Measurements from ENCODE around the gene ZNF440.
"Not testable (repeated sequence)": the region's sequence is repeated elsewhere in the genome, so short reads cannot be mapped to it uniquely, and the experiment has no call there.

ZNF440 gene

DNA sequence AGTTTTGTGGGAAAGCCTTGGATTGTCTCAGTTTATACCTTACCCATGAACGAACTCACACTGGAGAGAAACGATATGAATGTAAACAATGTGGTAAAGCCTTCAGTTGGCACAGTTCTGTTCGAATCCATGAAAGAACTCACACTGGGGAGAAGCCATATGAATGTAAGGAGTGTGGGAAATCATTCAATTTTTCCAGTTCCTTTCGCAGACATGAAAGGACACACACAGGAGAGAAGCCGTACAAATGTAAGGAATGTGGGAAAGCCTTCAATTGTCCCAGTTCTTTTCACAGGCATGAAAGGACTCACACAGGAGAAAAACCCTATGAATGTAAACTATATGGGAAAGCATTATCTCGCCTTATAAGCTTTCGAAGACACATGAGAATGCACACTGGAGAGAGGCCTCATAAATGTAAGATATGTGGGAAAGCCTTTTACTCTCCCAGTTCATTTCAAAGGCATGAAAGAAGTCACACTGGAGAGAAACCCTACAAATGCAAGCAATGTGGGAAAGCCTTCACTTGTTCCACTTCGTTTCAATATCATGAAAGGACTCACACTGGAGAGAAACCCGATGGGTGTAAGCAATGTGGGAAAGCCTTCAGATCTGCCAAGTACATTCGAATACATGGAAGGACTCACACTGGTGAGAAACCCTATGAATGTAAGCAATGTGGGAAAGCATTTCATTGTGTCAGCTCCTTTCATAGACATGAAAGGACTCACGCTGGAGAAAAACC is 7.5 kb upstream of the ZNF440 start:
- Mint-ChIP-seq H3K36me3 (peaks cover 22% of the 10 kb centered on the region), H3K27me3 (no peaks in the 10 kb centered on the region), H3K9me3 (peaks cover 5% of the 10 kb centered on the region), H3K4me1 (no peaks in the 10 kb centered on the region), H3K27ac (no peak overlapping the region), H3K4me3 (no peak overlapping the region)

- Mint-ChIP-seq H3K4me1 (no peaks in the 10 kb centered on the region), H3K27me3 (no peaks in the 10 kb centered on the region), H3K27ac (no peak overlapping the region), H3K4me3 (no peak overlapping the region), H3K36me3 (peaks cover 22% of the 10 kb centered on the region), H3K9me3 (peaks cover 5% of the 10 kb centered on the region)
Measured at GRCh38 chr19:11807099-11807380, 7.0 kb upstream of the ZNF440 start.

DNA sequence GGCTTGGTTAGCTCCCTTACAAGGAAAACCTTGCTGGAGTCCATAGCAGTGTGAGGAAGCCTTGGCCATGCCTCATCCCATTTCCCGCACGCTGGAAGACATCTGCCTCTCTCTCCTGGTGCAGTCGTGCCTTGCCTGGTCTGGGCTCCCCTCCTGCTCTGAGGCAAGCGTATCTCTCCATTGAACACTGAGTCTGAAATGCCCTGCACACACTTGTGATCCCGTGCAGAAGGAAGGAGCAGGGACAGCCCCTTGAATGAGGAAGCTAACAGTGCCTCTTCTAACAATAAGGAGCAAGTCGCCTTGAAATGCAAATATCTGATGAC is 407 bp upstream of the ZNF440 start:
- H3K4me1 Mint-ChIP-seq, result peaks cover 33% of the 10 kb centered on the region
- no peaks in the 10 kb centered on the region for H3K27me3 Mint-ChIP-seq
- peak overlapping the region; percentile 79 for H3K27ac Mint-ChIP-seq
- no peaks in the 10 kb centered on the region for H3K9me3 Mint-ChIP-seq
- peak overlapping the region; percentile 90 for H3K4me3 Mint-ChIP-seq
- H3K36me3 Mint-ChIP-seq, result peaks cover 6% of the 10 kb centered on the region

DNA sequence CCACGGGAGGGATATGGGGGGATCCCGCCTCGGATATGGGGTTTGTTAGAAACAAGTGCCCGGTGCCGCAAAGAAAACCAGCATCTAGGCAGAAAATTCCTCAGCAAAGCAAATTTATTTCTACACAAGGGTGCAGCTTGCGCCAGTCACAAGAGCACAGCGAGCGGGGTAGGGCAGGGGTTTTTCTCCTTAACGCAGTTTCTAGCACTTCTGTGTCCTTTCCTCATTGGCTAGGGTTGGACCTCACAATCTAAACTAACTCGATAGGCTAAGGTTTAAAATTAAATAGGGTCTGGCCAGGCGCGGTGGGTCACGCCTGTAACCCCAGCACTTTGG is 595 bp downstream of the ZNF440 start:
- Mint-ChIP-seq H3K36me3 (peaks cover 6% of the 10 kb centered on the region), H3K27me3 (no peaks in the 10 kb centered on the region), H3K9me3 (no peaks in the 10 kb centered on the region), H3K4me1 (peaks cover 33% of the 10 kb centered on the region), H3K27ac (no peak overlapping the region), H3K4me3 (peak overlapping the region; percentile 90)

- peaks cover 27% of the 10 kb centered on the region for H3K36me3 Mint-ChIP-seq
- no peak overlapping the region for H3K4me3 Mint-ChIP-seq
- peaks cover 5% of the 10 kb centered on the region for H3K9me3 Mint-ChIP-seq
- peaks cover 9% of the 10 kb centered on the region for H3K4me1 Mint-ChIP-seq
- H3K27me3 Mint-ChIP-seq, result no peaks in the 10 kb centered on the region
- peak overlapping the region; percentile 68 for H3K27ac Mint-ChIP-seq
Measured at GRCh38 chr19:11821474-11822109, 7.5 kb downstream of the ZNF440 start.

DNA sequence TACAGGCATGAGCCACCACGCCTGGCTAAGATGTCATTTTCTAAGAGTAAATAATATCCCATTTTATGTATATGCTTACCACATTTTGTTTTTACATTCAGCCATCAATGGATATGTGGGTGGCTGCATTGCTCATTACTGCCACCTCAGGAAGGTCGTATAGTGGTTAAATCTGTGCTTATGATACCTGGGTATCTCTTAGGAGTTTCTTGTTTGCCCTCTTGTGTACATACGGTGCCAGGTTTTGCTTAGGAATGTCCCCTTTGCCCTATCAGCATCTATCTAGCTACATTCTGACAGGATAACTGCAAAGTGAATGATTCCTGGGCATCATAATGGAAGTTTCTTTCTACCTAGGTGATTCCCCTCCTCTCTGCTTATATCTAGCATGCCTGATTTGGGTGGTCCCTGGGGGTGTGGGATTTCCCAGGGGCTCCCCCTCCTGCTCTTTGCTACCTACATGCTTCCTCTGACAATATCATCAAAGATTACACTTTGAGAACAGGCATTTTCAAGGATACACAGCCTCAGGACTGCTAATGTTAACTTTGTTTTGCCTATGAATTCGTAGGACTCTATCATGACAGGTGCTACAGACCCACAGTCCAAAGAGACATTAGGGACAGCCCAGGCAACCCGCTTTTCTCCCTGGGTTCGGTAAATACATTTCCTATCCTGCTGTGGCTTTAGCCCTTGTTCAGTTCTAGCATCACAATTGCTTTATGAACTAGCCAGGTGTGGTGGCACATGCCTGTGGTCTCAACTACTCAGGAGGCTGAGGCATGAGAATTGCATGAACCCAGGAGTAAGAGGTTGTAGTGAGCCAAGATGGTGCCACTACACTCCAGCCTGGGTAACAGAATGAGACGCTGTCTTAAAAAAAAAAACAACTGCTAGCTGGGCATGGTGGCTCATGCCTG is 15.1 kb downstream of the ZNF440 start:
- not testable (repeated sequence) for H3K4me1 Mint-ChIP-seq, H3K4me3 Mint-ChIP-seq, H3K27ac Mint-ChIP-seq, H3K27me3 Mint-ChIP-seq
- Mint-ChIP-seq H3K36me3 (peaks cover 61% of the 10 kb centered on the region), H3K9me3 (peaks cover 11% of the 10 kb centered on the region)

DNA sequence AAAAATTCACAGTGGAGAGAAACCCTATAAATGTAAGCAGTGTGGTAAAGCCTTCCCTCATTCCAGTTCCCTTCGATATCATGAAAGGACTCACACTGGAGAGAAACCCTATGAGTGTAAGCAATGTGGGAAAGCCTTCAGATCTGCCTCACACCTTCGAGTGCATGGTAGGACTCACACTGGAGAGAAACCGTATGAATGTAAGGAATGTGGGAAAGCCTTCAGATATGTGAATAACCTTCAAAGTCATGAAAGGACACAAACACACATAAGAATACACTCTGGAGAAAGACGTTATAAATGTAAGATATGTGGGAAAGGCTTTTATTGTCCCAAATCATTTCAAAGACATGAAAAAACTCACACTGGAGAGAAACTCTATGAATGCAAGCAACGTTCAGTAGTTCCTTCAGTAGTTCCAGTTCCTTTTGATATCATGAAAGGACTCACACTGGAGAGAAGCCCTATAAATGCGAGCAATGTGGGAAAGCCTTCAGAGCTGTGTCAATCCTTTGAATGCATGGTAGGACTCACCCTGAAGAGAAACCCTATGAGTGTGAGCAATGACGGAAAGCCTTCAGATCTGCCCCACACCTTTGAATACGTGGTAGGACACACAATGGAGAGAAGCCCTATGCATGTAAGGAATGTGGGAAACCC is 18.3 kb downstream of the ZNF440 start:
- H3K9me3 Mint-ChIP-seq, result peaks cover 11% of the 10 kb centered on the region
- peaks cover 55% of the 10 kb centered on the region for H3K36me3 Mint-ChIP-seq
- no peak overlapping the region for H3K27ac Mint-ChIP-seq
- no peaks in the 10 kb centered on the region for H3K4me1 Mint-ChIP-seq
- H3K4me3 Mint-ChIP-seq, result no peak overlapping the region
- no peaks in the 10 kb centered on the region for H3K27me3 Mint-ChIP-seq

- peaks cover 12% of the 10 kb centered on the region for H3K9me3 Mint-ChIP-seq
- H3K4me3 Mint-ChIP-seq, result no peak overlapping the region
Measured at GRCh38 chr19:11833541-11833940, 19.5 kb downstream of the ZNF440 start.

DNA sequence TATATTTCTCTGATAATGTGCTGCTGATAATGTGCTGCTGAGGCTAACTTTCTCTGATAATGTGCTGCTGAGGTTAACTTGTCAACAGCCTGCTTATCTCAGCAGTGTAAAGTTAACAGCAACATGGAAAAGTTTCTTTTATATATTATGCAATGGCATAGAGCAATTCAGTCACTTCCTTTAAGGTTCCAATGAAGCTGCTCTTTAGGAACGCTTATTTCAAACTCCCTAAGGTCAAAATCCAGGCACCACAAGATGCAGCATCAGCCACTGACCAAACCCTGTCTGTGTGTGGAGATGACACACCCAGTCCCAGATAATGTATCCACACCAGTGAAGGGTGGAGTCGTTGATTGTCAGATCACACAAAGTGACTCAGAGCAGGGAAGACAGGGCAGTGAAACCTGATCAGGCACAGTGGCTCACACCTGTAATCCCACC is 21.6 kb downstream of the ZNF440 start:
- not testable (repeated sequence) for H3K4me1 Mint-ChIP-seq, H3K4me3 Mint-ChIP-seq, H3K27ac Mint-ChIP-seq, H3K27me3 Mint-ChIP-seq
- Mint-ChIP-seq H3K9me3 (peaks cover 11% of the 10 kb centered on the region), H3K36me3 (peaks cover 33% of the 10 kb centered on the region)

More at GRCh38 chr19:11833541-11833940, 19.5 kb downstream of the ZNF440 start:
- Mint-ChIP-seq H3K4me1 (no peaks in the 10 kb centered on the region), H3K36me3 (peaks cover 48% of the 10 kb centered on the region), H3K27ac (no peak overlapping the region), H3K27me3 (no peaks in the 10 kb centered on the region)

- Mint-ChIP-seq H3K4me1 (peaks cover 10% of the 10 kb centered on the region), H3K27me3 (no peaks in the 10 kb centered on the region), H3K9me3 (peaks cover 5% of the 10 kb centered on the region), H3K4me3 (no peak overlapping the region), H3K27ac (no peak overlapping the region), H3K36me3 (peaks cover 1% of the 10 kb centered on the region)
Measured at GRCh38 chr19:11843722-11844121, 29.6 kb downstream of the ZNF440 start.

GRCh38 chr19:11847615-11848014 is 33.5 kb downstream of the ZNF440 start:
- not testable (repeated sequence) for H3K27ac Mint-ChIP-seq, H3K27me3 Mint-ChIP-seq, H3K36me3 Mint-ChIP-seq, H3K9me3 Mint-ChIP-seq, H3K4me3 Mint-ChIP-seq
- peaks cover 33% of the 10 kb centered on the region for H3K4me1 Mint-ChIP-seq

DNA sequence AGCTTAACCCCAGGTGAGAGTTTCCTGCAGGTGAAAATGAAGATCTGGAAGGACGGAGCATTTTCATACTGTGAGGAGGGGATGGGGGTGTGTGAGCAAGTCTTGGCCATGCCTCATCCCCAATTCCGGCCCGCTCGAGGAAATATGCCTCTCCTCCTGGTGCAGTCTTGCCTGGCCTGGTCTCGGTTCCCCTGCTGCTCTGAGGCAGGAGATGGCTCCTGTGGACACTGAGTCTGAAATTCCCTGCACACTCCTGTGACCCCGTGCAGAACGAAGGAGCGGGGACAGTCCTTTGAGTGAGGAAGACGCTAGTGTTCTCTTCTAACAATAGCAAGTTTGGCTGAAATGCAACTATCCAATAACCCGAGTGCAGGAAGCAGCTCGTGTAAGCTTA is 34.1 kb downstream of the ZNF440 start:
- H3K9me3 Mint-ChIP-seq, result no peaks in the 10 kb centered on the region
- H3K27me3 Mint-ChIP-seq, result no peaks in the 10 kb centered on the region
- peak overlapping the region; percentile 87 for H3K4me3 Mint-ChIP-seq
- peak overlapping the region; percentile 71 for H3K27ac Mint-ChIP-seq
- H3K36me3 Mint-ChIP-seq, result peaks cover 10% of the 10 kb centered on the region
- peaks cover 33% of the 10 kb centered on the region for H3K4me1 Mint-ChIP-seq

- H3K27me3 Mint-ChIP-seq, result no peaks in the 10 kb centered on the region
- peaks cover 33% of the 10 kb centered on the region for H3K4me1 Mint-ChIP-seq
- no peaks in the 10 kb centered on the region for H3K9me3 Mint-ChIP-seq
- peaks cover 10% of the 10 kb centered on the region for H3K36me3 Mint-ChIP-seq
- H3K27ac Mint-ChIP-seq, result peak within 1 kb of the TSS; percentile 83
- peak within 1 kb of the TSS; percentile 87 for H3K4me3 Mint-ChIP-seq
Measured at GRCh38 chr19:11848594-11849469, 34.8 kb downstream of the ZNF440 start, which contains the start of gene ZNF439. Gene ZNF439, plus strand, starts transcription at chr19:11848726. Its CDS starts 142 bp downstream, at chr19:11848868.

DNA sequence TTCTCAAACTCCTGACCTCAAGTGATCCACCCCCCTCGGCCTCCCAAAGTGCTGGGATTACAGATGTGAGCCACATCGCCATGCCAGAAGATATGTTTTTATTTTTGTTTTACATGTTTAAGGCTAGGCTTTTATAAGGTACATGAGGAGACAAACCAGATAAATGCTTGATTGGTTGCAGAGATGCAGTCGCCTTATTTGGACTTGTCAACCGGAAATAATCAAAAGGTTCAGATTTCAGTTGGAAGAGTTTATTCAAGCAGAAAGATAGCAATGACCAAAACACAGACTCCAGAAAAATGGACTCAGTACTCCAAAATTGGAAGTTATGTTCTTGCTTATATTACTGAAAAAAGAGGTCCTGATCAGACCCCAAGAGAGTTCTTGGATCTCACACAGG is 36.2 kb downstream of the ZNF440 start:
- Mint-ChIP-seq H3K36me3 (peaks cover 14% of the 10 kb centered on the region), H3K4me1 (peaks cover 33% of the 10 kb centered on the region)

GRCh38 chr19:11853358-11853757 is 39.3 kb downstream of the ZNF440 start:
- Mint-ChIP-seq H3K36me3 (peaks cover 34% of the 10 kb centered on the region), H3K27ac (no peak overlapping the region), H3K4me1 (peaks cover 29% of the 10 kb centered on the region)

More for the DNA sequence above, 36.2 kb downstream of the ZNF440 start:
- not testable (repeated sequence) for H3K27me3 Mint-ChIP-seq, H3K4me3 Mint-ChIP-seq, H3K9me3 Mint-ChIP-seq, H3K27ac Mint-ChIP-seq

More at GRCh38 chr19:11853358-11853757, 39.3 kb downstream of the ZNF440 start:
- no peak overlapping the region for H3K4me3 Mint-ChIP-seq
- H3K27me3 Mint-ChIP-seq, result no peaks in the 10 kb centered on the region
- peaks cover 18% of the 10 kb centered on the region for H3K9me3 Mint-ChIP-seq

All from activated naive CD4-positive, alpha-beta T cell treated with anti-CD3 and anti-CD28 coated beads, Interleukin-2, amount 50 U/mL, for 24 hours (primary cell).